WTC11 (cell line): Measurements from ENCODE around the gene RRP1. TPM values are rescaled to one million over a fixed set of nuclear protein-coding genes. Genes with fewer than 3 reads are reported as not detected.

Experiments
- ATAC-seq: fragments of 200-7000 bp; cut with Tn5 transposase; 2 replicates; pipeline ENCODE4 v1.10.0; 2021; ENCODE audit warnings: mild to moderate bottlenecking, moderate library complexity
- CTCF ChIA-PET: fragments of 300-600 bp; sonication (Branson Sonifier 250); formaldehyde crosslinking; loops from one replicate; lab custom pipeline; 2021; ENCODE audit warnings: antibody characterized with exemption; lab: Charles Lee
- POLR2A ChIA-PET: fragments of 350-600 bp; sonication (Branson Sonifier 250); formaldehyde crosslinking; loops from one replicate; lab custom pipeline; 2021; ENCODE audit warnings: antibody characterized with exemption; lab: Charles Lee
- DNase-seq: peaks from one replicate; pipeline ENCODE4 v3.0.0; 2021; ENCODE audit warnings: low spot score
- H3K27ac Mint-ChIP-seq: 2 replicates; pipeline ENCODE4 v1.8.0; 2021; ENCODE audit warnings: mixed read lengths
- H3K27me3 Mint-ChIP-seq: 2 replicates; pipeline ENCODE4 v1.8.0; 2021; ENCODE audit warnings: low read depth, mild to moderate bottlenecking, moderate library complexity, mixed read lengths
- H3K36me3 Mint-ChIP-seq: 2 replicates; pipeline ENCODE4 v1.8.0; 2021; ENCODE audit warnings: mixed read lengths
- H3K4me1 Mint-ChIP-seq: 2 replicates; pipeline ENCODE4 v1.8.0; 2022; ENCODE audit warnings: mixed read lengths
- H3K4me3 Mint-ChIP-seq: 2 replicates; pipeline ENCODE4 v1.8.0; 2021; ENCODE audit warnings: mild to moderate bottlenecking, moderate library complexity, mixed read lengths
- H3K9me3 Mint-ChIP-seq: 2 replicates; pipeline ENCODE4 v1.8.0; 2021; ENCODE audit warnings: mixed read lengths
- ATF6 ChIP-seq: sonication (generic); formaldehyde crosslinking; IDR thresholded peaks from 2 replicates; pipeline ENCODE4 v1.8.1; 2023; ENCODE audit warnings: mild to moderate bottlenecking, missing genetic modification reagents
- NR3C1 ChIP-seq: sonication (generic); formaldehyde crosslinking; conservative IDR thresholded peaks from 2 replicates; pipeline ENCODE4 v1.8.1; 2023; ENCODE audit warnings: low read depth, mild to moderate bottlenecking, missing genetic modification reagents
- RORB ChIP-seq: fragments of 250-450 bp; sonication (Bioruptor Pico); IDR thresholded peaks from 2 replicates; pipeline ENCODE4 v1.9.0; 2021; ENCODE audit warnings: mild to moderate bottlenecking
- SMAD3 ChIP-seq: sonication (generic); formaldehyde crosslinking; IDR thresholded peaks from 2 replicates; pipeline ENCODE4 v1.8.0; 2022; ENCODE audit warnings: missing genetic modification reagents, mild to moderate bottlenecking, borderline replicate concordance
- ZBTB21 ChIP-seq: sonication (generic); formaldehyde crosslinking; IDR thresholded peaks from 2 replicates; pipeline ENCODE4 v1.8.1; 2023; ENCODE audit warnings: mild to moderate bottlenecking, missing genetic modification reagents, borderline replicate concordance
- total RNA-seq: library from RNA; stranded (reverse); gene quantifications from 3 replicates; pipeline ENCODE4 v1.2.3, GENCODE V29; 2021
- TF ChIP-seq, protein P1 (sequence below): sonication (generic); formaldehyde crosslinking; IDR thresholded peaks from 2 replicates; pipeline ENCODE4 v1.8.1; 2023; ENCODE audit warnings: mild to moderate bottlenecking, missing genetic modification reagents, moderate library complexity
- TF ChIP-seq, protein P2 (sequence below): sonication (generic); formaldehyde crosslinking; IDR thresholded peaks from 2 replicates; pipeline ENCODE4 v1.8.0; 2023; ENCODE audit warnings: missing genetic modification reagents, mild to moderate bottlenecking, borderline replicate concordance
- TF ChIP-seq, protein P3 (sequence below): fragments of 250-450 bp; sonication (Bioruptor Pico); IDR thresholded peaks from 2 replicates; pipeline ENCODE4 v1.8.0; 2021; ENCODE audit warnings: mild to moderate bottlenecking
- TF ChIP-seq, protein P4 (sequence below): sonication (generic); formaldehyde crosslinking; IDR thresholded peaks from 2 replicates; pipeline ENCODE4 v1.8.0; 2023; ENCODE audit warnings: mild to moderate bottlenecking, missing genetic modification reagents
- TF ChIP-seq, protein P5 (sequence below): sonication (generic); formaldehyde crosslinking; IDR thresholded peaks from 2 replicates; pipeline ENCODE4 v1.8.1; 2023; ENCODE audit warnings: mild to moderate bottlenecking, missing genetic modification reagents, borderline replicate concordance

Gene RRP1
- total RNA-seq, 1 experiment from 2014 or later: 53.0 TPM

DNA sequence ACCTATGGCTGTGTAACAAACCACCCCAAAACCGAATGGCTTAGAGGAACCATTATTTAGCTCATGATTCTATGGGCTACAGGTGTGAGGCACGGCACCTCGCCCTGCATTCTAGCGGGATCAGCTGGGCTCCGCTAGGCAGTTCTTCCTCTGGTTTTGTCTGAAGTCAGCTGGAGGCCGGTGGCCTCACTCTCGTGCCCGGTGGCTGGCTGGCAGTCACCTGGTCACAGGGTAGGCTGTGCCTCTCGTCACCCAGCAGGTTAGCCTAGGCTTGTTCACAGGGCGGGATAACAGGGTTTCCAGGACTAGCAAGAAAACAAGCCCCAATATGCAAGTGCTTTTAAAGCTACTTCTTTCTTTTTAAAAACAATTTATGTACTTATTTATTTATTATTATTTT lies 59.4 kb downstream of the RRP1 start:
- POLR2A ChIA-PET: no interaction called here

More for the DNA sequence above, 59.4 kb downstream of the RRP1 start:
- TF ChIP-seq, protein P1, sequence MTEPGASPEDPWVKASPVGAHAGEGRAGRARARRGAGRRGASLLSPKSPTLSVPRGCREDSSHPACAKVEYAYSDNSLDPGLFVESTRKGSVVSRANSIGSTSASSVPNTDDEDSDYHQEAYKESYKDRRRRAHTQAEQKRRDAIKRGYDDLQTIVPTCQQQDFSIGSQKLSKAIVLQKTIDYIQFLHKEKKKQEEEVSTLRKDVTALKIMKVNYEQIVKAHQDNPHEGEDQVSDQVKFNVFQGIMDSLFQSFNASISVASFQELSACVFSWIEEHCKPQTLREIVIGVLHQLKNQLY (CRISPR knock-in tag): no peak
- TF ChIP-seq, protein P2, sequence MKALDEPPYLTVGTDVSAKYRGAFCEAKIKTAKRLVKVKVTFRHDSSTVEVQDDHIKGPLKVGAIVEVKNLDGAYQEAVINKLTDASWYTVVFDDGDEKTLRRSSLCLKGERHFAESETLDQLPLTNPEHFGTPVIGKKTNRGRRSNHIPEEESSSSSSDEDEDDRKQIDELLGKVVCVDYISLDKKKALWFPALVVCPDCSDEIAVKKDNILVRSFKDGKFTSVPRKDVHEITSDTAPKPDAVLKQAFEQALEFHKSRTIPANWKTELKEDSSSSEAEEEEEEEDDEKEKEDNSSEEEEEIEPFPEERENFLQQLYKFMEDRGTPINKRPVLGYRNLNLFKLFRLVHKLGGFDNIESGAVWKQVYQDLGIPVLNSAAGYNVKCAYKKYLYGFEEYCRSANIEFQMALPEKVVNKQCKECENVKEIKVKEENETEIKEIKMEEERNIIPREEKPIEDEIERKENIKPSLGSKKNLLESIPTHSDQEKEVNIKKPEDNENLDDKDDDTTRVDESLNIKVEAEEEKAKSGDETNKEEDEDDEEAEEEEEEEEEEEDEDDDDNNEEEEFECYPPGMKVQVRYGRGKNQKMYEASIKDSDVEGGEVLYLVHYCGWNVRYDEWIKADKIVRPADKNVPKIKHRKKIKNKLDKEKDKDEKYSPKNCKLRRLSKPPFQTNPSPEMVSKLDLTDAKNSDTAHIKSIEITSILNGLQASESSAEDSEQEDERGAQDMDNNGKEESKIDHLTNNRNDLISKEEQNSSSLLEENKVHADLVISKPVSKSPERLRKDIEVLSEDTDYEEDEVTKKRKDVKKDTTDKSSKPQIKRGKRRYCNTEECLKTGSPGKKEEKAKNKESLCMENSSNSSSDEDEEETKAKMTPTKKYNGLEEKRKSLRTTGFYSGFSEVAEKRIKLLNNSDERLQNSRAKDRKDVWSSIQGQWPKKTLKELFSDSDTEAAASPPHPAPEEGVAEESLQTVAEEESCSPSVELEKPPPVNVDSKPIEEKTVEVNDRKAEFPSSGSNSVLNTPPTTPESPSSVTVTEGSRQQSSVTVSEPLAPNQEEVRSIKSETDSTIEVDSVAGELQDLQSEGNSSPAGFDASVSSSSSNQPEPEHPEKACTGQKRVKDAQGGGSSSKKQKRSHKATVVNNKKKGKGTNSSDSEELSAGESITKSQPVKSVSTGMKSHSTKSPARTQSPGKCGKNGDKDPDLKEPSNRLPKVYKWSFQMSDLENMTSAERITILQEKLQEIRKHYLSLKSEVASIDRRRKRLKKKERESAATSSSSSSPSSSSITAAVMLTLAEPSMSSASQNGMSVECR: no peak
- TF ChIP-seq, protein P3, sequence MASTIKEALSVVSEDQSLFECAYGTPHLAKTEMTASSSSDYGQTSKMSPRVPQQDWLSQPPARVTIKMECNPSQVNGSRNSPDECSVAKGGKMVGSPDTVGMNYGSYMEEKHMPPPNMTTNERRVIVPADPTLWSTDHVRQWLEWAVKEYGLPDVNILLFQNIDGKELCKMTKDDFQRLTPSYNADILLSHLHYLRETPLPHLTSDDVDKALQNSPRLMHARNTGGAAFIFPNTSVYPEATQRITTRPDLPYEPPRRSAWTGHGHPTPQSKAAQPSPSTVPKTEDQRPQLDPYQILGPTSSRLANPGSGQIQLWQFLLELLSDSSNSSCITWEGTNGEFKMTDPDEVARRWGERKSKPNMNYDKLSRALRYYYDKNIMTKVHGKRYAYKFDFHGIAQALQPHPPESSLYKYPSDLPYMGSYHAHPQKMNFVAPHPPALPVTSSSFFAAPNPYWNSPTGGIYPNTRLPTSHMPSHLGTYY: no peak
- TF ChIP-seq NR3C1 (CRISPR knock-in tag) (no peak), ZBTB21 (CRISPR knock-in tag) (no peak), RORB (CRISPR knock-in tag) (no peak), SMAD3 (CRISPR knock-in tag) (no peak), ATF6 (CRISPR knock-in tag) (no peak)
- TF ChIP-seq, protein P4, sequence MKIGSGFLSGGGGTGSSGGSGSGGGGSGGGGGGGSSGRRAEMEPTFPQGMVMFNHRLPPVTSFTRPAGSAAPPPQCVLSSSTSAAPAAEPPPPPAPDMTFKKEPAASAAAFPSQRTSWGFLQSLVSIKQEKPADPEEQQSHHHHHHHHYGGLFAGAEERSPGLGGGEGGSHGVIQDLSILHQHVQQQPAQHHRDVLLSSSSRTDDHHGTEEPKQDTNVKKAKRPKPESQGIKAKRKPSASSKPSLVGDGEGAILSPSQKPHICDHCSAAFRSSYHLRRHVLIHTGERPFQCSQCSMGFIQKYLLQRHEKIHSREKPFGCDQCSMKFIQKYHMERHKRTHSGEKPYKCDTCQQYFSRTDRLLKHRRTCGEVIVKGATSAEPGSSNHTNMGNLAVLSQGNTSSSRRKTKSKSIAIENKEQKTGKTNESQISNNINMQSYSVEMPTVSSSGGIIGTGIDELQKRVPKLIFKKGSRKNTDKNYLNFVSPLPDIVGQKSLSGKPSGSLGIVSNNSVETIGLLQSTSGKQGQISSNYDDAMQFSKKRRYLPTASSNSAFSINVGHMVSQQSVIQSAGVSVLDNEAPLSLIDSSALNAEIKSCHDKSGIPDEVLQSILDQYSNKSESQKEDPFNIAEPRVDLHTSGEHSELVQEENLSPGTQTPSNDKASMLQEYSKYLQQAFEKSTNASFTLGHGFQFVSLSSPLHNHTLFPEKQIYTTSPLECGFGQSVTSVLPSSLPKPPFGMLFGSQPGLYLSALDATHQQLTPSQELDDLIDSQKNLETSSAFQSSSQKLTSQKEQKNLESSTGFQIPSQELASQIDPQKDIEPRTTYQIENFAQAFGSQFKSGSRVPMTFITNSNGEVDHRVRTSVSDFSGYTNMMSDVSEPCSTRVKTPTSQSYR: no peak
- TF ChIP-seq, protein P5, sequence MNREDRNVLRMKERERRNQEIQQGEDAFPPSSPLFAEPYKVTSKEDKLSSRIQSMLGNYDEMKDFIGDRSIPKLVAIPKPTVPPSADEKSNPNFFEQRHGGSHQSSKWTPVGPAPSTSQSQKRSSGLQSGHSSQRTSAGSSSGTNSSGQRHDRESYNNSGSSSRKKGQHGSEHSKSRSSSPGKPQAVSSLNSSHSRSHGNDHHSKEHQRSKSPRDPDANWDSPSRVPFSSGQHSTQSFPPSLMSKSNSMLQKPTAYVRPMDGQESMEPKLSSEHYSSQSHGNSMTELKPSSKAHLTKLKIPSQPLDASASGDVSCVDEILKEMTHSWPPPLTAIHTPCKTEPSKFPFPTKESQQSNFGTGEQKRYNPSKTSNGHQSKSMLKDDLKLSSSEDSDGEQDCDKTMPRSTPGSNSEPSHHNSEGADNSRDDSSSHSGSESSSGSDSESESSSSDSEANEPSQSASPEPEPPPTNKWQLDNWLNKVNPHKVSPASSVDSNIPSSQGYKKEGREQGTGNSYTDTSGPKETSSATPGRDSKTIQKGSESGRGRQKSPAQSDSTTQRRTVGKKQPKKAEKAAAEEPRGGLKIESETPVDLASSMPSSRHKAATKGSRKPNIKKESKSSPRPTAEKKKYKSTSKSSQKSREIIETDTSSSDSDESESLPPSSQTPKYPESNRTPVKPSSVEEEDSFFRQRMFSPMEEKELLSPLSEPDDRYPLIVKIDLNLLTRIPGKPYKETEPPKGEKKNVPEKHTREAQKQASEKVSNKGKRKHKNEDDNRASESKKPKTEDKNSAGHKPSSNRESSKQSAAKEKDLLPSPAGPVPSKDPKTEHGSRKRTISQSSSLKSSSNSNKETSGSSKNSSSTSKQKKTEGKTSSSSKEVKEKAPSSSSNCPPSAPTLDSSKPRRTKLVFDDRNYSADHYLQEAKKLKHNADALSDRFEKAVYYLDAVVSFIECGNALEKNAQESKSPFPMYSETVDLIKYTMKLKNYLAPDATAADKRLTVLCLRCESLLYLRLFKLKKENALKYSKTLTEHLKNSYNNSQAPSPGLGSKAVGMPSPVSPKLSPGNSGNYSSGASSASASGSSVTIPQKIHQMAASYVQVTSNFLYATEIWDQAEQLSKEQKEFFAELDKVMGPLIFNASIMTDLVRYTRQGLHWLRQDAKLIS: no peak
- Mint-ChIP-seq H3K9me3 (peaks cover 9% of the 10 kb centered on the region), H3K36me3 (no peaks in the 10 kb centered on the region), H3K27me3 (no peaks in the 10 kb centered on the region; the same call in 1 of the 2 replicates), H3K4me1 (no peaks in the 10 kb centered on the region), H3K27ac (no peak overlapping the region), H3K4me3 (no peak overlapping the region)
- DNase-seq: no peak
- no peak for ATAC-seq
- CTCF ChIA-PET: interaction anchor here (1.3 to 1.7 kb wide), 2 partner anchors 32 to 93 kb away, joined by 3 to 4 read pairs; no protein-coding TSS in a partner anchor
